BJ (cell line): ENCODE results near the gene ZFYVE19. TPM values are rescaled to one million over a fixed set of nuclear protein-coding genes. Genes with fewer than 3 reads are reported as not detected.

Source experiments
- CTCF ChIA-PET: fragments of 350-600 bp; formaldehyde crosslinking; extraction: SDS; loops from one replicate; lab custom pipeline; 2021; ENCODE audit warnings: antibody characterized with exemption, inconsistent platforms; lab: Yijun Ruan, JAX
- POLR2A ChIA-PET: fragments of 300-600 bp; sonication (Branson Sonifier 250); formaldehyde crosslinking; extraction: SDS; loops from one replicate; lab custom pipeline; 2021; ENCODE audit warnings: antibody characterized with exemption; lab: Charles Lee
- DNase-seq: peaks from one replicate; pipeline ENCODE4 v3.0.0-alpha.2; 2011; ENCODE audit warnings: low read depth
- H3K27me3 ChIP-seq: 2 replicates; pipeline ENCODE4 v1.6.0; 2011; ENCODE audit warnings: low read length; ENCODE audit not compliant: control insufficient read depth, insufficient read depth
- H3K36me3 ChIP-seq: 2 replicates; pipeline ENCODE4 v1.5.1; 2011; ENCODE audit warnings: low read length; ENCODE audit not compliant: control insufficient read depth, insufficient read depth
- H3K4me3 ChIP-seq: 2 replicates; pipeline ENCODE4 v1.5.1; 2011; ENCODE audit warnings: low read depth, mild to moderate bottlenecking, control low read depth, low read length
- polyA plus RNA-seq: library from polyadenylated mRNA; depleted of rRNA; stranded (reverse); fragments of >200 nt; gene quantifications from 2 replicates; pipeline ENCODE4 v1.2.3, GENCODE V29; 2011
- TF ChIP-seq, protein P1 (sequence below): IDR thresholded peaks from 2 replicates; pipeline ENCODE4 v1.5.1; 2011; ENCODE audit warnings: low read depth, mild to moderate bottlenecking, control low read depth, inconsistent platforms, low read length, moderate library complexity; ENCODE audit not compliant: insufficient read depth

Gene ZFYVE19
- polyA plus RNA-seq, 1 experiment = 31.9 TPM

DNA sequence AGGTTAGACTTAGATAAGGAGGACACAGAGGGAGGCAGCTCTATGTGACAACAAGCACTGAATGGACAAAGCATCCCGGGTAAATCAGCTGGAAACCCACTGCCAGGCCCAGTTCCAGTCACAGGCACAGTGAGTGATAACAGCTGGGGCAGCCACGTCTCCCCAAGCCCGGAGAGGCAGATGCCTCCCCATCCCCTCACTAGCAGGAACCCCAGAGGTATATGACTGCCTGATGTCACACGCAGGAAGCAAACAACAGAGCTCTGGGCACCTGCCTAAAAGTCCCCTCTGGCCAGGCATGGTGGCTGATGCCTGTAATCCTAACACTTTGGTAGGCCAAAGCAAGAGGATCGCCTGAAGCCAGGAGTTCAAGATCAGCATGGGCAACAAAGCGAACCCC is 18.9 kb upstream of the ZFYVE19 start:
- CTCF ChIA-PET = interaction anchor here (1.8 kb wide), 1 partner anchor 70 kb away, joined by 6 read pairs; no protein-coding TSS in a partner anchor
- H3K4me3 ChIP-seq = no peak overlapping the region
- H3K27me3 ChIP-seq = no peaks in the 10 kb centered on the region
- no peak for DNase-seq
- H3K36me3 ChIP-seq = no peaks in the 10 kb centered on the region
- TF ChIP-seq, protein P1, sequence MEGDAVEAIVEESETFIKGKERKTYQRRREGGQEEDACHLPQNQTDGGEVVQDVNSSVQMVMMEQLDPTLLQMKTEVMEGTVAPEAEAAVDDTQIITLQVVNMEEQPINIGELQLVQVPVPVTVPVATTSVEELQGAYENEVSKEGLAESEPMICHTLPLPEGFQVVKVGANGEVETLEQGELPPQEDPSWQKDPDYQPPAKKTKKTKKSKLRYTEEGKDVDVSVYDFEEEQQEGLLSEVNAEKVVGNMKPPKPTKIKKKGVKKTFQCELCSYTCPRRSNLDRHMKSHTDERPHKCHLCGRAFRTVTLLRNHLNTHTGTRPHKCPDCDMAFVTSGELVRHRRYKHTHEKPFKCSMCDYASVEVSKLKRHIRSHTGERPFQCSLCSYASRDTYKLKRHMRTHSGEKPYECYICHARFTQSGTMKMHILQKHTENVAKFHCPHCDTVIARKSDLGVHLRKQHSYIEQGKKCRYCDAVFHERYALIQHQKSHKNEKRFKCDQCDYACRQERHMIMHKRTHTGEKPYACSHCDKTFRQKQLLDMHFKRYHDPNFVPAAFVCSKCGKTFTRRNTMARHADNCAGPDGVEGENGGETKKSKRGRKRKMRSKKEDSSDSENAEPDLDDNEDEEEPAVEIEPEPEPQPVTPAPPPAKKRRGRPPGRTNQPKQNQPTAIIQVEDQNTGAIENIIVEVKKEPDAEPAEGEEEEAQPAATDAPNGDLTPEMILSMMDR = no peak
- POLR2A ChIA-PET = no interaction called here

DNA sequence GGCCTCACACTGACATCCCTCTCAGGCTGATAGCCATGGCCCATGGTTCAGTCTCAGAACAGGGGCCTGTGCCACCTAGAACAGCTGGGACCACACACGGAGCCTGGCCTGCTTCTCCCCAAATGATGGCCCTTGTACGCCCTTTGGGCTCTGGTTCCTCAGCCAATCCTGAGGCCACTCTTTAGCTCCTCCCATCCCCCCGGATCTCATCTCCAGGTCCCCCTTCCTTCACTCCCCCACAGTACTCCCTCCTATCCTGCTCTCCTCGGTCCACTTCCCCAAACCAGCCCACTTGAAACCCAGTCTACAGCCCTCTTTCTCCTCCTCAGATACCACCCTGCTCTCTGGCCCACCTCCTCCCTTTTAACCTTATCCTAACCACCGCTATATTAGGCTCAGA is 17.8 kb upstream of the ZFYVE19 start:
- Histone ChIP-seq H3K27me3 (no peaks in the 10 kb centered on the region), H3K4me3 (no peak overlapping the region), H3K36me3 (no peaks in the 10 kb centered on the region)
- DNase-seq = no peak
- TF ChIP-seq, protein P1 = no peak
- POLR2A ChIA-PET = no interaction called here
- CTCF ChIA-PET = no interaction called here

DNA sequence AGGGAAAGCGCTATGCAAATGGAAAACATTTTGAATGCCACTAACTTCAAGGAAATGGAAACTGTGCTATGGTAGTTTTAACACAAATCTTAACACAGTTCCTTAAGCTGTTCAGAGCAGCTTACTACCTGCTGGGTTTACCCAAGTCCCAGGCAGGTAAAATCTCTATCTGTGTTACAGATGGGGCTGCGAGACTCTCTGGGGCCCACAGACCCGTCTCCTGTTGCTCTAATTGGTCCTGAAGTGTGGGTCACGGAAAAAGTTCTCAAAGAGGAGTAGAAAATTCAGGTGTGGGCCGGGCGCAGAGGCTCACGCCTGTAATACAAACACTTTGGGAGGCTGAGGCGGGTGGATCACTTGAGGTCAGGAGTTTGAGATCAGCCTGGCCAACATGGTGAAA is 16.9 kb upstream of the ZFYVE19 start:
- no peaks in the 10 kb centered on the region for H3K36me3 ChIP-seq
- CTCF ChIA-PET = no interaction called here
- POLR2A ChIA-PET = no interaction called here
- H3K27me3 ChIP-seq = no peaks in the 10 kb centered on the region
- TF ChIP-seq, protein P1 = no peak
- H3K4me3 ChIP-seq = no peak overlapping the region
- no peak for DNase-seq

DNA sequence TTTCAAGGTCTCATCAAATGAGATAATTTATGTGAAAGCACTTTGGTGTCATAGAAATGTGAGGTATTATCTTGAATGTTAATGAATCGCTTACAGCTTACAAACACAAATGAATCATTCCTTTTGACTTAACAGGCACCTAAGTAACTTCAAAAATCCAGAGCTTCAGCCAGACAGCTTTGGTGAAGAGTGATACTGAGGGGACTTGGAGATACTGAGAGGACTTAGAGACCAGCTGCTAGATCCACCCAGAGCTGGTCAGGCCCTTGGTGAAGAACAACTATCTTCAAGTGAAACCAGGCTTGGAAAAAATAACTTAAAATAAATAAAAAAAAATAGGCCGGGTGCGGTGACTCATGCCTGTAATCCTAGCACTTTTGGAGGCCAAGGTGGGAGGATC is 16.2 kb upstream of the ZFYVE19 start:
- Histone ChIP-seq H3K4me3 (no peak overlapping the region), H3K27me3 (no peaks in the 10 kb centered on the region), H3K36me3 (no peaks in the 10 kb centered on the region)
- TF ChIP-seq, protein P1 = no peak
- POLR2A ChIA-PET = no interaction called here
- DNase-seq = no peak
- CTCF ChIA-PET = interaction anchor here (0.9 to 2.2 kb wide), 2 partner anchors 67 to 102 kb away, joined by 3 to 7 read pairs; no protein-coding TSS in a partner anchor

DNA sequence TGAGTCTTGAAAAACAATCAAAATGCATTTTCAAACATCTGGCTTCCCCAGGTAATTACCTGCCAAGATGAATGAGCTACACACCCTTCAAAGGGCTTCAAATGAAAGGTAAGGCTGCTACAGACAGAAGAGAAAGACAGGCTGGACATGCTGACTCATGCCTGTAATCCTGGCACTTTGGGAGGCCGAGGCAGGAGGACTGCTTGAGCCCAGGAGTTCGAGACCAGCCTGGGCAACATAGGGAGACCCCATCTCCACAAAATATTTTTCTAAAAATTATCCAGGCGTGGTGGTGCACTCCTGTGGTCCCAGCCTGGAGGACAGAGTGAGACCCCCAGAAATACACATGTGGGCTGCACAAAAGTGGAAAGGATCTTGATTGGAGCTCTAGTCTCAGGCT is 14.5 kb upstream of the ZFYVE19 start:
- POLR2A ChIA-PET = no interaction called here
- no peak for DNase-seq
- Histone ChIP-seq H3K4me3 (no peak overlapping the region), H3K27me3 (no peaks in the 10 kb centered on the region), H3K36me3 (no peaks in the 10 kb centered on the region)
- TF ChIP-seq, protein P1 = no peak
- CTCF ChIA-PET = interaction anchor here (2.2 kb wide), 1 partner anchor 100 kb away, joined by 7 read pairs; no protein-coding TSS in a partner anchor
